Measurements from ENCODE around the gene ELMOD2. TPM values are rescaled to one million over a fixed set of nuclear protein-coding genes. Genes with fewer than 3 reads are reported as not detected.

Gene ELMOD2
- total RNA-seq, 1 donor, result 37.6 TPM

Small RNA genes lying within 50 kb of the gene (small RNA-seq; reads per million reads assigned to genes)
- gene AC108019.1, result not detected
- not detected for gene RN7SL152P

Other genes starting within 250 kb of the ELMOD2 start
- 42.8 and 84.6 TPM in 2 replicates for gene SCOC, start 150.5 kb upstream of the ELMOD2 start, total RNA-seq
- gene CLGN, start 96.5 kb upstream of the ELMOD2 start, total RNA-seq, result 1.6 and 1.7 TPM in 2 replicates
- not detected in 2 replicates for gene MGAT4D, start 25.9 kb upstream of the ELMOD2 start, total RNA-seq
- gene UCP1, start 44.8 kb downstream of the ELMOD2 start, total RNA-seq, result not detected in 2 replicates
- gene TBC1D9, start 232.2 kb downstream of the ELMOD2 start, total RNA-seq, result 17.1 and 31.5 TPM in 2 replicates

Data from fibroblast of villous mesenchyme (primary cell).